Skeletal muscle tissue (tissue), 4 donors: ENCODE measurements around the gene KDM5A. TPM values are rescaled to one million over a fixed set of nuclear protein-coding genes. Genes with fewer than 3 reads are reported as not detected.
"Not testable (repeated sequence)": the region's sequence is repeated elsewhere in the genome, so short reads cannot be mapped to it uniquely, and the experiment has no call there.

Source experiments
- H3K27ac ChIP-seq: one replicate; pipeline ENCODE4 v1.7.0; 2013; ENCODE audit warnings: mild to moderate bottlenecking, low read depth, low read length, inconsistent platforms
- H3K27me3 ChIP-seq, 3 donors: one replicate each; pipeline ENCODE4 v1.7.0; 2013; ENCODE audit warnings: low read length in 3 of 3; ENCODE audit not compliant: control insufficient read depth in 3 of 3, insufficient read depth in 3 of 3
- H3K36me3 ChIP-seq, 3 donors: one replicate each; pipeline ENCODE4 v1.7.0; 2013; ENCODE audit warnings: low read length in 3 of 3; ENCODE audit not compliant: control insufficient read depth in 3 of 3, insufficient read depth in 3 of 3
- H3K4me1 ChIP-seq, 3 donors: one replicate each; pipeline ENCODE4 v1.7.0; 2013; ENCODE audit warnings: low read length in 3 of 3, mild to moderate bottlenecking in 3 of 3; ENCODE audit not compliant: control insufficient read depth in 3 of 3, insufficient read depth in 3 of 3
- H3K4me3 ChIP-seq, 3 donors: one replicate each; pipeline ENCODE4 v1.7.0; 2013; ENCODE audit warnings: low read length in 3 of 3
- H3K9ac ChIP-seq, 3 donors: one replicate each; pipeline ENCODE4 v1.7.0; 2013; ENCODE audit warnings: low read length in 3 of 3, mild to moderate bottlenecking in 3 of 3, moderate library complexity in 2 of 3, low read depth in 1 of 3
- H3K9me3 ChIP-seq, 3 donors: one replicate each; pipeline ENCODE4 v1.7.0; 2013; ENCODE audit warnings: low read length in 3 of 3; ENCODE audit not compliant: control insufficient read depth in 3 of 3
- total RNA-seq: library from RNA; depleted of rRNA; stranded (reverse); fragments of >200 nt; gene quantifications from one replicate; pipeline ENCODE4 v1.2.3, GENCODE V29; 2014
- donor health status: Osteomylitis.

KDM5A gene
- total RNA-seq, 1 donor from 2014 or later: 36.0 TPM

DNA sequence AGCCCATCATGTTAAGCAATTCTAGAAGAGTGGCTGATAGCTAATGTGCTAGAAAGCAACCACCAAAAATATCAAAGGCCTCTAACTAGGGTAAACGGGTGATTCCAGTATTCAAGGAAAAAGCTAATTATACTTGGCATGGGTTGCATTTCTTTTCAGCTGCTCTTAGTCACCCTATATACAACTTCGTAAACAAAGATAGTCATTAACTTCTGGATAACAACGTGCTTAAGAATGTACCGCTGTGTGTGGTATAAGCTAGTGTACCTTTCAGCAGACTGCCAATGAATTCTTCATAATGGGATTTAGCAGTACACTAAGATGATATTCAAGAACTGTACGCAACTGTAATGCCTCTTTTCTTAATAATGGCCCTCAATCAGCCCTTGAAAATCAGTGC lies 84.3 kb downstream of the KDM5A start:
- peaks cover 24 to 53% (median 49%) of the 10 kb centered on the region in 3 donors for H3K36me3 ChIP-seq
- no peak overlapping the region for H3K27ac ChIP-seq
- H3K9me3 ChIP-seq: no peaks in the 10 kb centered on the region
- no peaks in the 10 kb centered on the region for H3K4me1 ChIP-seq
- no peak overlapping the region for H3K4me3 ChIP-seq
- H3K9ac ChIP-seq: no peak overlapping the region
- H3K27me3 ChIP-seq: no peaks in the 10 kb centered on the region

DNA sequence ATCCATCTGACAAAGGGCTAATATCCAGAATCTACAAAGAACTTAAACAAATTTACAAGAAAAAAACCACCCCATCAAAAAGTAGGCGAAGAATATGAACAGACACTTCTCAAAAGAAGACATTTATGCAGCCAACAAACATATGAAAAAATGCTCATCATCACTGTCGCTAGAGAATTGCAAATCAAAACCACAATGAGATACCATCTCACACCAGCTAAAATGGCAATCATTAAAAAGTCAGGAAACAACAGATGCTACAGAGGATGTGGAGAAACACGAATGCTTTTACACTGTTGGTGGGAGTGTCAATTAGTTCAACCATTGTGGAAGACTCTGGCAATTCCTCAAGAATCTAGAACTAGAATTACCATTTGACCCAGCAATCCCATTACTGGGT lies 86.4 kb downstream of the KDM5A start:
- H3K27ac ChIP-seq, H3K9ac ChIP-seq, H3K27me3 ChIP-seq, H3K4me3 ChIP-seq, H3K4me1 ChIP-seq, H3K9me3 ChIP-seq: not testable (repeated sequence)
- peaks cover 19 to 35% (median 29%) of the 10 kb centered on the region in 3 donors for H3K36me3 ChIP-seq

DNA sequence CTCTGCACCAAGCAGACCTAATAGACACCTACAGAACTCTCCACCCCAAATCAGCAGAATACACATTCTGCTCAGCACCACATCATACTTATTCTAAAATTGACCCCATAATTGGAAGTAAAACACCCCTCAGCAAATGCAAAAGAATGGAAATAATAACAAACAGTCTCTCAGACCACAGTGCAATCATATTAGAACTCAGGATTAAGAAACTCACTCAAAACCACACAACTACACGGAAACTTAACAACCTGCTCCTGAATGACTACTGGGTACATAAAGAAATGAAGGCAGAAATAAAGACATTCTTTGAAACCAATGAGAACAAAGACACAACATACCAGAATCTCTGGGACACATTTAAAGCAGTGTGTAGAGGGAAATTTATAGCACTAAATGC lies 89.0 kb downstream of the KDM5A start:
- H3K4me3 ChIP-seq, H3K9me3 ChIP-seq, H3K4me1 ChIP-seq, H3K27me3 ChIP-seq, H3K27ac ChIP-seq, H3K9ac ChIP-seq: not testable (repeated sequence)
- H3K36me3 ChIP-seq: peaks cover 8 to 26% (median 25%) of the 10 kb centered on the region in 3 donors

GRCh38 chr12:299511-299910 lies 89.6 kb downstream of the KDM5A start:
- H3K36me3 ChIP-seq: peaks cover 11 to 28% (median 26%) of the 10 kb centered on the region in 3 donors
- not testable (repeated sequence) for H3K4me3 ChIP-seq, H3K27me3 ChIP-seq, H3K9me3 ChIP-seq, H3K27ac ChIP-seq, H3K9ac ChIP-seq, H3K4me1 ChIP-seq

GRCh38 chr12:298059-298458 lies 91.1 kb downstream of the KDM5A start:
- H3K27ac ChIP-seq, H3K4me1 ChIP-seq, H3K9me3 ChIP-seq, H3K4me3 ChIP-seq, H3K27me3 ChIP-seq, H3K9ac ChIP-seq: not testable (repeated sequence)
- peaks cover 8 to 33% (median 22%) of the 10 kb centered on the region in 3 donors for H3K36me3 ChIP-seq

GRCh38 chr12:295132-295531 lies 94.0 kb downstream of the KDM5A start:
- Histone ChIP-seq H3K9ac (no peak overlapping the region), H3K9me3 (no peaks in the 10 kb centered on the region), H3K36me3 (peaks cover 15 to 45% (median 36%) of the 10 kb centered on the region in 3 donors), H3K27me3 (no peaks in the 10 kb centered on the region), H3K4me1 (no peaks in the 10 kb centered on the region), H3K4me3 (no peak overlapping the region), H3K27ac (no peak overlapping the region)

GRCh38 chr12:293199-293598 lies 95.9 kb downstream of the KDM5A start:
- H3K27ac ChIP-seq: no peak overlapping the region
- no peak overlapping the region for H3K9ac ChIP-seq
- no peaks in the 10 kb centered on the region for H3K4me1 ChIP-seq
- peaks cover 15 to 45% (median 36%) of the 10 kb centered on the region in 3 donors for H3K36me3 ChIP-seq
- H3K27me3 ChIP-seq: no peaks in the 10 kb centered on the region
- no peak overlapping the region for H3K4me3 ChIP-seq
- no peaks in the 10 kb centered on the region for H3K9me3 ChIP-seq

DNA sequence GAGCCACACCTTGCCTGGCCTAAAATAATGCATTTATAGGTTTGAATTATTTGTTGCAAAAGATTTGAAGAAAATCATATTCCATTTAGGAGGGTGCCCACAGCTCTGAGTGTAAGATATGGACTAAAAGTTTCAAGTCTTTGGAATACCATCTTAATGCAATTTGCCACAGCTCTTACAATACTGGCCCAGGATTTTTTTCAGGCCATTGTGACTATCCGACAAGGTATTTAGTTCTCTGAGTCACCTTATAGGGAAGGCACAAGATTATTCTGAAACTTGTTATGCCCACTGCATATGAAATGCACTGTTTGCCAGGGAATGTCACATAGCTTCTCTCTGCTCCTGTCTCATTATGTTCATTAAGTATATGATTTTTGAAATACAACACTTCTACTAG lies 96.9 kb downstream of the KDM5A start:
- Histone ChIP-seq H3K27me3 (no peaks in the 10 kb centered on the region), H3K9me3 (no peaks in the 10 kb centered on the region), H3K27ac (no peak overlapping the region), H3K36me3 (peaks cover 15 to 42% (median 34%) of the 10 kb centered on the region in 3 donors), H3K9ac (no peak overlapping the region), H3K4me3 (no peak overlapping the region), H3K4me1 (no peaks in the 10 kb centered on the region)

GRCh38 chr12:291153-291723 lies 97.9 kb downstream of the KDM5A start:
- H3K4me3 ChIP-seq: no peak overlapping the region
- H3K36me3 ChIP-seq: peaks cover 15 to 37% (median 29%) of the 10 kb centered on the region in 3 donors
- no peaks in the 10 kb centered on the region for H3K27me3 ChIP-seq
- H3K9me3 ChIP-seq: no peaks in the 10 kb centered on the region
- H3K27ac ChIP-seq: no peak overlapping the region
- H3K9ac ChIP-seq: no peak overlapping the region
- H3K4me1 ChIP-seq: no peaks in the 10 kb centered on the region

- no peaks in the 10 kb centered on the region for H3K27me3 ChIP-seq
- no peaks in the 10 kb centered on the region for H3K4me1 ChIP-seq
- no peak overlapping the region for H3K9ac ChIP-seq
- H3K4me3 ChIP-seq: no peak overlapping the region
- no peaks in the 10 kb centered on the region for H3K9me3 ChIP-seq
- peaks cover 15 to 32% (median 26%) of the 10 kb centered on the region in 3 donors for H3K36me3 ChIP-seq
- no peak overlapping the region for H3K27ac ChIP-seq
These were observed 100.4 kb downstream of the KDM5A start for GRCh38 chr12:288687-289086.
